GM23248 (cell line): ENCODE results near the gene MEF2B. TPM values are rescaled to one million over a fixed set of nuclear protein-coding genes. Genes with fewer than 3 reads are reported as not detected.

Source experiments
- DNase-seq: peaks from one replicate; pipeline ENCODE4 v3.0.0-alpha.2; 2015
- H2AFZ ChIP-seq: fragments of 200-600 bp; sonication (generic); 2 replicates; pipeline ENCODE4 v1.6.1; 2016; ENCODE audit warnings: antibody characterized with exemption
- H3F3A ChIP-seq: fragments of 200-600 bp; sonication (generic); 2 replicates; pipeline ENCODE4 v1.6.1; 2016; ENCODE audit warnings: mild to moderate bottlenecking, antibody characterized with exemption, mixed run types; ENCODE audit not compliant: insufficient read depth
- H3K27ac ChIP-seq: fragments of 200-600 bp; sonication (generic); 2 replicates; pipeline ENCODE4 v1.5.1; 2016; ENCODE audit warnings: mild to moderate bottlenecking
- H3K27me3 ChIP-seq: fragments of 200-600 bp; sonication (generic); replicated peaks from 2 replicates; pipeline ENCODE4 v1.6.1; 2016; ENCODE audit warnings: mild to moderate bottlenecking; ENCODE audit not compliant: insufficient read depth
- H3K36me3 ChIP-seq: fragments of 200-600 bp; sonication (generic); 2 replicates; pipeline ENCODE4 v1.6.1; 2016; ENCODE audit warnings: low read depth, mild to moderate bottlenecking
- H3K4me1 ChIP-seq: fragments of 200-600 bp; sonication (generic); 2 replicates; pipeline ENCODE4 v1.6.1; 2016; ENCODE audit warnings: mild to moderate bottlenecking; ENCODE audit not compliant: insufficient read depth
- H3K4me2 ChIP-seq: fragments of 200-600 bp; sonication (generic); one replicate; pipeline ENCODE4 v1.6.1; 2016; ENCODE audit warnings: mild to moderate bottlenecking; ENCODE audit not compliant: unreplicated experiment
- H3K4me3 ChIP-seq: fragments of 200-600 bp; sonication (generic); 2 replicates; pipeline ENCODE4 v1.5.1; 2016; ENCODE audit warnings: mild to moderate bottlenecking
- H3K79me2 ChIP-seq: fragments of 200-600 bp; sonication (generic); 2 replicates; pipeline ENCODE4 v1.6.1; 2016; ENCODE audit warnings: mild to moderate bottlenecking; ENCODE audit not compliant: insufficient read depth
- H3K9ac ChIP-seq: fragments of 200-600 bp; sonication (generic); 2 replicates; pipeline ENCODE4 v1.6.1; 2016; ENCODE audit warnings: mild to moderate bottlenecking
- H3K9me2 ChIP-seq: fragments of 200-600 bp; sonication (generic); 2 replicates; pipeline ENCODE4 v1.6.1; 2016; ENCODE audit warnings: mixed run types, mild to moderate bottlenecking, moderate library complexity; ENCODE audit not compliant: insufficient read depth
- H3K9me3 ChIP-seq: fragments of 200-600 bp; sonication (generic); one replicate; pipeline ENCODE4 v1.6.1; 2017; ENCODE audit warnings: low read depth
- H4K20me1 ChIP-seq: fragments of 200-600 bp; sonication (generic); 2 replicates; pipeline ENCODE4 v1.6.0; 2016; ENCODE audit not compliant: insufficient read depth
- EZH2 ChIP-seq: fragments of 200-600 bp; sonication (generic); IDR thresholded peaks from 2 replicates; pipeline ENCODE4 v1.6.1; 2018; ENCODE audit warnings: antibody characterized with exemption, mild to moderate bottlenecking; ENCODE audit not compliant: insufficient read depth, poor library complexity, severe bottlenecking
- EZH2phosphoT487 ChIP-seq: fragments of 200-600 bp; sonication (generic); IDR thresholded peaks from 2 replicates; pipeline ENCODE4 v1.6.1; 2018; ENCODE audit warnings: antibody characterized with exemption, moderate library complexity, mild to moderate bottlenecking, low read depth; ENCODE audit not compliant: insufficient read depth
- WGBS, 2 experiments: methylation state at CpG; one replicate each; pipeline ENCODE4 v1.1.6; 2015 to 2017; ENCODE audit warnings: low lambda C conversion rate in 2 of 2, low coverage in 1 of 2; ENCODE audit errors: missing lambda C conversion rate in 2 of 2; 5-methylcytosine and 5-hydroxymethylcytosine counted together
- in situ Hi-C: fragments of 300-500 bp; cut with MboI; formaldehyde crosslinking; loops from 2 replicates; pipeline ENCODE4 v1.15.0; 2020
- polyA plus RNA-seq: library from polyadenylated mRNA; unstranded; fragments of >200 nt; fragmentation: Nextera tagmentation; extraction: Ambion mirVana; gene quantifications from 2 replicates; pipeline ENCODE4 v1.2.1, GENCODE V29; 2016
- total RNA-seq: library from RNA; depleted of rRNA; stranded (reverse); fragments of >200 nt; shearing (Covaris generic); gene quantifications from 2 replicates; pipeline ENCODE4 v1.2.3, GENCODE V29; 2014

Gene MEF2B
- total and polyA plus RNA-seq, 2 experiments from 2014 or later = 0.20 to 0.22 TPM

- no peak overlapping the region for H2AFZ ChIP-seq
- H3K79me2 ChIP-seq = no peaks in the 10 kb centered on the region
- H3K4me3 ChIP-seq = no peak overlapping the region
- H4K20me1 ChIP-seq = no peaks in the 10 kb centered on the region
- H3K27ac ChIP-seq = no peak overlapping the region
- 0 to 4% methylated on average over 5 to 8 of the region's 8 CpGs for WGBS, 2 experiments
- no peaks in the 10 kb centered on the region for H3K36me3 ChIP-seq
- H3K4me2 ChIP-seq = no peak overlapping the region
- in situ Hi-C loops = no loop called here
- no peaks in the 10 kb centered on the region for H3K9me2 ChIP-seq
- peaks cover 20% of the 10 kb centered on the region for H3K27me3 ChIP-seq
- TF ChIP-seq EZH2phosphoT487 = no peak
- TF ChIP-seq EZH2 = no peak
- no peak overlapping the region for H3K9ac ChIP-seq
- DNase-seq = peak; percentile 56
- H3K4me1 ChIP-seq = no peaks in the 10 kb centered on the region
- no peaks in the 10 kb centered on the region for H3K9me3 ChIP-seq
- H3F3A ChIP-seq = no peaks in the 10 kb centered on the region
Measured at GRCh38 chr19:19214892-19215291, 44.8 kb upstream of the MEF2B start.

- H2AFZ ChIP-seq = no peak overlapping the region
- H3K9me3 ChIP-seq = no peaks in the 10 kb centered on the region
- H3K27me3 ChIP-seq = peaks cover 20% of the 10 kb centered on the region
- H3K9me2 ChIP-seq = no peaks in the 10 kb centered on the region
- no peak overlapping the region for H3K4me3 ChIP-seq
- TF ChIP-seq EZH2 (no peak), EZH2phosphoT487 (no peak)
- no peaks in the 10 kb centered on the region for H3K36me3 ChIP-seq
- no peak for DNase-seq
- in situ Hi-C loops = no loop called here
- no peak overlapping the region for H3K27ac ChIP-seq
- no peak overlapping the region for H3K4me2 ChIP-seq
- no peaks in the 10 kb centered on the region for H3F3A ChIP-seq
- H3K9ac ChIP-seq = no peak overlapping the region
- 4 to 8% methylated on average over 5 of the region's 5 CpGs for WGBS, 2 experiments
- no peaks in the 10 kb centered on the region for H3K79me2 ChIP-seq
- H3K4me1 ChIP-seq = no peaks in the 10 kb centered on the region
- H4K20me1 ChIP-seq = no peaks in the 10 kb centered on the region
Measured at GRCh38 chr19:19214159-19214490, 44.1 kb upstream of the MEF2B start.

DNA sequence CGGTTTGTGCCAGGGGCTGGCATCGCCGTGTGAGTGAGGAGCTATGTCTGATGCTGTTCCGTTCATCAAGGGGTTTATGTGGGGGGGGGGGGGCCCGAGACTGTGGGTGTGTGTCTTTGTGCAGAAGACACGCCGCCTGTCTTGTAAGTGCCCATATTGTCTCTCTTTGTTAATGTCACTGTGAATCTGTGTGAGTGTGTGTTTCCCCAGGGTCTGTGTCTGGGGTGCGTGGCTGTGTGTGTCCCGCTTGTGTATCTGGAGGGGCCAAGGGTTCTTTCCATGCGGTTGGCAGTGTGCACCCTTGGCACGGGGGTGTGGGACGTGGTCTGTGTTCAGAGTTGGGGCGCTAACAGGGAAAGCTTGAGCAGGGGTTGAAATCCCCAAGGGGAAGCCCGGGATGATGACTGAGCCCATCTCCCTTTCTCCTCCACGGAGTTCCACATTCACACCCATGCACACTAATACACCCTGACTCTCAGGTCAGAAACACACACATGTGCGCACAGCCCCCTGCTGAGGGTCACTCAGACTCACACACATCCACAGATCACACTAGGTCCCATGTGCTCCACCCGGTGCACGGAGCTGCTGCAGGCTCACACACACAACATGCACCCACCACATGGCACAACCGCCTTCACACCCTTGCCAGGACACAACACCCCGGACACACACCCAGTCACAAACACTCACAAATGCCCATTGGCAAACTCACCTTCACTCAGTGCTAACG lies 43.5 kb upstream of the MEF2B start:
- Histone ChIP-seq H3K79me2 (no peaks in the 10 kb centered on the region), H3K36me3 (no peaks in the 10 kb centered on the region), H4K20me1 (no peaks in the 10 kb centered on the region), H3F3A (no peaks in the 10 kb centered on the region), H3K27ac (no peak overlapping the region), H3K4me3 (no peak overlapping the region), H2AFZ (no peak overlapping the region), H3K27me3 (peaks cover 20% of the 10 kb centered on the region), H3K9ac (no peak overlapping the region), H3K9me2 (no peaks in the 10 kb centered on the region), H3K4me1 (no peaks in the 10 kb centered on the region), H3K9me3 (no peaks in the 10 kb centered on the region), H3K4me2 (no peak overlapping the region)
- DNase-seq = no peak
- WGBS, 2 experiments = 24 to 33% methylated on average over 20 to 21 of the region's 21 CpGs
- TF ChIP-seq EZH2 = no peak
- no peak for TF ChIP-seq EZH2phosphoT487
- in situ Hi-C loops = no loop called here

DNA sequence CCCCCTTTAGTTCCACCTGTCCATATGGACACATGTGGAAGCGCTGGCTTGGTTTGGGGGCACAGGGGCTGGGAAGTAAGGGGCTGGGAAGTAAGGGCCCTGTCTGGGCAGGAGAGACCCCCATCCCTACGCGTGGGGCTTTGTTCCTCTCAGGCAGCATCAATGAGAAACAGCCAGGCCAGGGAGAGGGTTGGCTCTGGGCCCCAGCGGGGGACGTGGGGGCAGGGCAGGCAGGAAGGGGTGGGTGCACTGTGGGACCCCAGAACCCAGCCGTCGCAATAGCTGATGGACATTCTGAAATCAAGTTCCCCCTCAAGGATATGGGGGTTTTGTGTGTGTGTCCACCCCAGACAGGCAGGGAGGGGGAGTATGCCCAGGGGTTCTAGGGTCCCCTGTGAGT lies 42.9 kb upstream of the MEF2B start:
- H3K4me2 ChIP-seq = no peak overlapping the region
- no peaks in the 10 kb centered on the region for H3K9me2 ChIP-seq
- H3K9ac ChIP-seq = no peak overlapping the region
- H4K20me1 ChIP-seq = no peaks in the 10 kb centered on the region
- no peaks in the 10 kb centered on the region for H3K79me2 ChIP-seq
- no peaks in the 10 kb centered on the region for H3K9me3 ChIP-seq
- no peak for DNase-seq
- no peaks in the 10 kb centered on the region for H3K4me1 ChIP-seq
- no peaks in the 10 kb centered on the region for H3K36me3 ChIP-seq
- H2AFZ ChIP-seq = no peak overlapping the region
- no peak overlapping the region for H3K27ac ChIP-seq
- no peaks in the 10 kb centered on the region for H3F3A ChIP-seq
- 2 to 6% methylated on average over 7 of the region's 7 CpGs for WGBS, 2 experiments
- peaks cover 20% of the 10 kb centered on the region for H3K27me3 ChIP-seq
- H3K4me3 ChIP-seq = no peak overlapping the region
- in situ Hi-C loops = no loop called here
- TF ChIP-seq EZH2phosphoT487 (no peak), EZH2 (no peak)
